ENCODE measurements around the gene WDR6.

WDR6 gene

DNA sequence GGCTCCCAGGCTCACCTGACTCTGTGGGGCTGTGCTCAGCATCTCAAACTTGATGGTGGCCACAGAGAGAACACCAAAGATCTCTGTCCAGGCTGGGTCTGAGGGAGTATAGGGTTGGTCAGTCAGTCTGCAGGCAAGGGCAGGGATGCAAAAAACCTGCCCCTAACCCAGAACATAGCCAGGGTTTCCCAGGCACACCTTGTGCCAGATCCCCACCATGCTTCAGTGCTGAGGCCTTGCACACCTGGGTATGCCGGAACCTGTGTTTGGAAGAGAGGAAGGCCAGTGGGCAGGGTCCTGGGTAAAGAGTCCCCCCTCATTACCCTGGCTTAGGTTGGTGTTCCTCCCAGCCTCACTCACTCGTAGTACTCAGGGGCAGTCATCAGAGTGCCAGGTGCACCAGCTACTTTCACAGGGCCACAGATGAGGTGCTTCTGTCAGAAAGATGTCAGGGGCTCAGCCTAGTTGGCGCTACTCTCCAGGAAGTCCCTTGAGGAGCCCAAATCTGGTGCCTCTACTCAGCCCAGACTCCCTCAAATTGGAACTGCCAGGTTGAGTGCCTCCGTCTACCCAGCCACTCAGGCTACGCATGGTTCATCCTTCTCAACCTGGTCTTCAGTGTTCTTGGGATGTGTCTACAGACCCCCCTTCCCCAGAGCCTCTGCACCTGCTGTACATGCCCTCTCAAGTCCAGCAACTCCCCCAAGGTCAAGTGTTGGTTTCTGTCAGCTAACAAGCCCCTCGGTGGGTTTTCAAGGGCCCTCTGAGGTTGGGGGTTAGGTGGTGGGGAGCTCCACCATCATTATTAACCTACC is 9.4 kb downstream of the WDR6 start:
- TF ChIP-seq, protein P1, sequence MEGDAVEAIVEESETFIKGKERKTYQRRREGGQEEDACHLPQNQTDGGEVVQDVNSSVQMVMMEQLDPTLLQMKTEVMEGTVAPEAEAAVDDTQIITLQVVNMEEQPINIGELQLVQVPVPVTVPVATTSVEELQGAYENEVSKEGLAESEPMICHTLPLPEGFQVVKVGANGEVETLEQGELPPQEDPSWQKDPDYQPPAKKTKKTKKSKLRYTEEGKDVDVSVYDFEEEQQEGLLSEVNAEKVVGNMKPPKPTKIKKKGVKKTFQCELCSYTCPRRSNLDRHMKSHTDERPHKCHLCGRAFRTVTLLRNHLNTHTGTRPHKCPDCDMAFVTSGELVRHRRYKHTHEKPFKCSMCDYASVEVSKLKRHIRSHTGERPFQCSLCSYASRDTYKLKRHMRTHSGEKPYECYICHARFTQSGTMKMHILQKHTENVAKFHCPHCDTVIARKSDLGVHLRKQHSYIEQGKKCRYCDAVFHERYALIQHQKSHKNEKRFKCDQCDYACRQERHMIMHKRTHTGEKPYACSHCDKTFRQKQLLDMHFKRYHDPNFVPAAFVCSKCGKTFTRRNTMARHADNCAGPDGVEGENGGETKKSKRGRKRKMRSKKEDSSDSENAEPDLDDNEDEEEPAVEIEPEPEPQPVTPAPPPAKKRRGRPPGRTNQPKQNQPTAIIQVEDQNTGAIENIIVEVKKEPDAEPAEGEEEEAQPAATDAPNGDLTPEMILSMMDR (IDR thresholded peaks at IDR 0.05; ENCODE audit: insufficient read depth, missing control alignments): no peak
- FAIRE-seq (no peak), DNase-seq (ENCODE audit: insufficient read length, low spot score) (no peak)

DNA sequence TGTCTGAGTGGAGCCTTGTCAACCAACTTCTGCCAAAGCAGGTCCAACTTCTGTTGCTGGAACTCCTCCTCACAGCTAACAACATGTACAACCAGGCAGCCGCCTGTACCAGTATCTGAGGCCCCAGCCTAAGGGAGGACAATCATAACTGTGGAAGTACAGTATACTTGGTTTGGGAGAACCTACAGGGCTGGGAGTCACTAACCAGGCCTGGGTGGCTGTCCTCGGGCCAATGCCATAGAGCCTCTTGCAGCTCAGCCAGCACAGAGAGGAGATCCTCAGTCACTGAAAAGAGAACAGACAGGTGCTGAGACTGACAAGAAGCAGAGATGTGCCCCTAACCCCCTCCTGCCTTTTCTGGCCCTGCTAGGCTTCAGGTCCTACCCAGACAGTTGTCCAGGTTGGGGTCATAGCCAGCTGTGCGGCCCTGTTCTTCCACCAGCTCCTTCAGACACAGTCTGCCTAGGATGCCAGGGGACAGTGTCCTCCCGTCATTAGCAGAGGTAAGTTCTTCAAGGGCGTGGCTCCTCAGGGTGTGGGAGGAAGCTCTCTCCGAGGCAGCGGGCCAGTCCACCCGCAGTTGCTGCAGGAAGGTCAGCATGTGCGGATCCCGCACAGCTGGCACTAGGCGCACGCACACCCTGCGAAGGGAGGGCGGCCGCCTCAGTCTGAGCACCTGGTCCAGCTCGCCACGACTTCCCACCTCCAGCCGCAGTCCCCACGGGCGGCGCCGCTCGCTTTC is 10.2 kb downstream of the WDR6 start:
- TF ChIP-seq, protein P1 (IDR thresholded peaks at IDR 0.05; ENCODE audit: insufficient read depth, missing control alignments): no peak
- FAIRE-seq (no peak), DNase-seq (ENCODE audit: insufficient read length, low spot score) (no peak)

DNA sequence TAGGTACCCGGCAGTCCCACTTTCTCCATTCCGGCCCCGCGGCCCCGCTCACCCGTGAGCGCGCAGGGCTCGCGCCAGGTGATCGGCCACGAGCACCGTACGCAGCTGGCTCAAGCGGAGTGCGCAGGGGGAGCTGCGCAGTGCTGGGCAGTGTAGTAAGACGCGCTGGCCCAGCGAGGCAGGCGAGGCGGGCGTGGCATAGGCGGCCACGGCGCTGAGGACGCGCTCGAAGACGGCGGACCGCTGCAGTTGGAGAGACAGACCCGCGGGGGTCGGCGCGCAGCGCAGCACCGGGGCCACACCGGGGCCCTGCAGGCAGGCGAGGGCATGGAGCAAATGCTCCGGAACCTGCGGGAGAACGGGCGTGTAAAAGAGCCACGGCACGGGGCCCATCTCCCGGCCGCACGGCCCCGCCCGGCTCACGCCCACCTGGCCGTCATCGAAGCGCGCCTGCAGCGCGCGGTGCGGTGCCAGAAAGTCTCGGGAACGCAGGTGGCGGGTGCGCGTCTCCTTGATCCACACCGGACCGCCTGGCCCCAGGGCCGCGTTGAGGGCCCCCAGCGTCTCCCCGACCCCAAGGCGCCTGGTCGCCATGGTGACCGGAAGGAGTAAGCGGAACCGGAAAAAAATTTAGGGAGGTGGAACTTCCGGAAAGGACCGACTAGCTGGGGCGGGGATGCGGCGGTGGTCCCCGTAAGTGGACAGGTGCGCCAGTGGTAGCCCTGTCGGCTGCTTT is 10.9 kb downstream of the WDR6 start, which contains the start of gene DALRD3:
Gene DALRD3, minus strand, starts transcription at position 610 of the 736 bp plus-strand sequence. Its CDS starts 16 bp downstream, at position 594.
- FAIRE-seq (no peak), DNase-seq (ENCODE audit: insufficient read length, low spot score) (peak; percentile 78)
- TF ChIP-seq, protein P1 (IDR thresholded peaks at IDR 0.05; ENCODE audit: insufficient read depth, missing control alignments): no peak

DNA sequence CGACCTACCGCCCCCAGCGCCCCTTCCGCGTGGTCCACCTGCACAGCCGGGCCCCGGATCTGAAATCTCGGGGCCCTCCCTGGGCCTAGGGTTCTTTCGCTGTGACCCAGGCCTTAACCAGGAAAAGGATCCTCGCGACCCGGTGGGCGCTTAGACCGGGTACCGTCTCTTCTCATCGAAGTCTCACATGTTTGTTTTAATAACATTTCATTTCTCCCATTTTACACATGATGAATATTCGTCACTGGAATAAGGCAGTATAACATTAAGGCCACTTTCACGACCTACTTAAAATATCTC is 11.5 kb downstream of the WDR6 start:
- TF ChIP-seq, protein P1 (IDR thresholded peaks at IDR 0.05; ENCODE audit: insufficient read depth, missing control alignments): no peak
- FAIRE-seq: no peak
- no peak for DNase-seq (ENCODE audit: insufficient read length, low spot score)

DNA sequence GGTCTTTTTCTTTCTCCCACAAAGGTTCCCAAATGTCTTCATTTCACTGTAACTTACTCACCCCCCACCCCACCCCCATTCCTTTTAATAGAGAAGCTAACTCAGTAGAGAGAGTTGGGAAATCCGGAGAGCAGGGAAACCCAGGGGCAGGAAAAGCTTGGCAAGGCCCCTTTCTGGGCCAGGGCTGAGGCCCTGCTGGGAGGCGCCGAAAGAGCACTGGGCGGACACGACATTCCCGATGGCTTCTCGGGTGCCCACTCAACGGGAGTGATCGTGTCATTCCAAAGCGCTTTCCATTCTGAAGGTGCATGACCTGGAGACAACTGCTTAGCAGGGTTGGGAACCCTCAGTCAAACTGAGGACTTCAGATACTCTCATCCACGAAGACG is 12.7 kb downstream of the WDR6 start:
- TF ChIP-seq, protein P1 (IDR thresholded peaks at IDR 0.05; ENCODE audit: insufficient read depth, missing control alignments): no peak
- no peak for FAIRE-seq
- no peak for DNase-seq (ENCODE audit: insufficient read length, low spot score)

DNA sequence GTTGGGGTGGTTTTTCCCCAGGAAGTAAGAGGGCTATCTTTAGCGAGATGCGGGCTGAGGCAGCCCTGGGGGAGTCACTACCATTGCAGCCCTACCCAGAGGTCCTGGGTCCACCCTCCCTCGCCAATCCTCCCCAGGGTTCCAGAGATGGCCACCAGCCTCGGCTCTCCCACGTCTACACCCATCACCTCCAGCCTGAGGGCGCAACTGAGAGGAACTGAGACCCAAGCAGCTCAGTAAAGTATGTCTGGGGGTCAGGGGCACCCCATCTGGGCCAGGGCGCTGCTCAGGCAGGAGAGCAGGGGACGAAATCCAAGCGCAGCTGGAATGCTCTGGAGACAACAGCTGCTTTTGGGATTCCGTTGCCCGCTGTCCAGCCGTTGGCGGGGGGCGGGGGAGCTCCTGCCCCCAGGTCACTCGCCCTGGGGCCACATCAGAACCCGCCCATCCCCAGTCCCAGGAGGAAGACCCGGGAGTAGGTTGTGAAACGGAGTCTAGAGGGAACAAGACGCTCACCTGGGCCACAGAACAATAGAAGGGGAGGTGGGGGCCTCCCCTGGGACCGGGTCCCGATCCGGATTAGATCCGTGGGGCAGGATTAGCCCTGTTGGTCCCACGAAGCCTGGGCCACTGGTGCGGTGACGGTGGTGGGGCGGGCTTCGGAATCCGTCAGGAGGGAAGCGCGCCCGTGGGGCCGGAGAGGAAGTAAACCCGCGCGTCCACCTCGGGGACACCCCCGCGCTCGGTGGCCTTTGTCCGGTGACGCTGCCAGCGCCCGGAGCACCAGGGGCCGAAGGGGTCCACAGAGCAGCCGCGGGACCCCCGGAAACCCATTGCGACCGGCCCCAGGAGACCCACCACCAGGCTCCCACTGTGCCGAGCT is 13.4 kb downstream of the WDR6 start:
- TF ChIP-seq, protein P1 (IDR thresholded peaks at IDR 0.05; ENCODE audit: insufficient read depth, missing control alignments): no peak
- no peak for FAIRE-seq
- DNase-seq (ENCODE audit: insufficient read length, low spot score): no peak

Data from D721Med (cell line).